GM18499 (cell line): ENCODE measurements around the gene RGS12.

ENCODE experiments used
- ATAC-seq: cut with Tn5 transposase; IDR thresholded peaks from one replicate; pipeline ENCODE4 v1.9.1; 2021; ENCODE audit warnings: moderate number of reproducible peaks; ENCODE audit not compliant: insufficient read depth, unreplicated experiment

The RGS12 gene

GRCh38 chr4:3254302-3255131, 38.3 kb upstream of the RGS12 start:
- ATAC-seq: no peak

GRCh38 chr4:3255611-3256186, 37.1 kb upstream of the RGS12 start:
- no peak for ATAC-seq

- no peak for ATAC-seq
These were observed 36.4 kb upstream of the RGS12 start for GRCh38 chr4:3256230-3257102.

GRCh38 chr4:3257103-3257555, 35.7 kb upstream of the RGS12 start:
- no peak for ATAC-seq

GRCh38 chr4:3257556-3258482, 35.0 kb upstream of the RGS12 start:
- no peak for ATAC-seq

- no peak for ATAC-seq
These were observed 31.2 kb upstream of the RGS12 start for GRCh38 chr4:3261411-3262207.

GRCh38 chr4:3262208-3263052, 30.4 kb upstream of the RGS12 start:
- no peak for ATAC-seq

GRCh38 chr4:3263053-3263875, 29.6 kb upstream of the RGS12 start:
- ATAC-seq: no peak

GRCh38 chr4:3263876-3264193, 29.0 kb upstream of the RGS12 start:
- no peak for ATAC-seq

- ATAC-seq: no peak
These were observed 26.7 kb upstream of the RGS12 start for GRCh38 chr4:3266076-3266475.

GRCh38 chr4:3267576-3268394, 25.0 kb upstream of the RGS12 start:
- no peak for ATAC-seq

GRCh38 chr4:3268395-3269104, 24.3 kb upstream of the RGS12 start:
- no peak for ATAC-seq

- ATAC-seq: no peak
These were observed 23.5 kb upstream of the RGS12 start for GRCh38 chr4:3269105-3269927.

- ATAC-seq: no peak
These were observed 22.7 kb upstream of the RGS12 start for GRCh38 chr4:3269991-3270611.

- ATAC-seq: no peak
These were observed 21.7 kb upstream of the RGS12 start for GRCh38 chr4:3271131-3271530.
